GM18858 (cell line): ENCODE results near the gene RNF175.

Experiments used
- ATAC-seq: cut with Tn5 transposase; IDR thresholded peaks from one replicate; pipeline ENCODE4 v1.9.1; 2021; ENCODE audit not compliant: unreplicated experiment

RNF175 gene

DNA sequence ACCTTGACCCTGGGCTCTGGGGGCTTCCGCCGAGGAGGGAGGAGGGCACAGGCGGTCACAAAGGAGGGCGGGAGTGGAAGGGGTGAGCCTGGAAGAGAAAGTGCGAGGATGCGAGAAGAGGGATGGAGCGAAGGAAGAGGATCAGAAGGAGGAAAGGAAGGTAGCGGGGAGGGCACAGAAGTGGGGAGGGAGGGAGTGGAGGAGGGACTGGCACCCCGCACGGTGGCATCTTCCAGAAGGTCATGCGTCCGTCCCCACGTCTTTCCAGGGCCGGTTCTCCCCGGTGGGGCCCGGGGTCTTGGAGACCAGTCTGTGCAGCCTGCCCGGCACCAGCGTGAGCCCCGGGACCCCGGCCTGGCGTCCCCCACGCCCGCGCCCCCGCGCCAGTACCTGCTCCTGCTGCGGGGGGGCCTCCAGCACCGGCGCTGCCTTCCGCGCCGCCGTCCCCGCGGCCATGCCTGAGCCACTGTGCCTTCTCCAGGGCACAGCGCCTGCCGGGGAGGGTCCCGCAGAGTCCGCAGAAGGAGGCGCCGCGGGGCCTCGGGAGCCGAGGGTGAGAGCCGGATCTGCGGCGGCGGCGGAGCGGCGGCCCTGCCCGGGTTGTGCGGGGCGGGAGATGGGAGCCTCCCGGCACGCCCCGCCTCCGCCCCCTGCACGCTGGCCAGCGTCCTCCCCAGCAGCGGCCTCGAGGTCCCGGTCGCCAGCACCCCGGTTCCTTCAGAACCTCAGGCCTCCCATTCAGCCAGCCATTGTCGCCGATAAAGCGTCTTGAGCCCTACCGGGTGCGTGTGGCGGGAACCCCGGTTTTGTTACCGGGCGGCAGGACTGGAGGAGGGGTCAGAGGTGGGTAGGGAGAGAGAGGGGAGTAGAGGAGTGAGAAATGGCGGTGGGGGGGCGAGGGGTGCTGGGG, at the start of gene RNF175:
RNF175 (minus strand) TSS at position 618 of the 910 bp plus-strand sequence; CDS start at position 456, 162 bp downstream.
- no peak for ATAC-seq

DNA sequence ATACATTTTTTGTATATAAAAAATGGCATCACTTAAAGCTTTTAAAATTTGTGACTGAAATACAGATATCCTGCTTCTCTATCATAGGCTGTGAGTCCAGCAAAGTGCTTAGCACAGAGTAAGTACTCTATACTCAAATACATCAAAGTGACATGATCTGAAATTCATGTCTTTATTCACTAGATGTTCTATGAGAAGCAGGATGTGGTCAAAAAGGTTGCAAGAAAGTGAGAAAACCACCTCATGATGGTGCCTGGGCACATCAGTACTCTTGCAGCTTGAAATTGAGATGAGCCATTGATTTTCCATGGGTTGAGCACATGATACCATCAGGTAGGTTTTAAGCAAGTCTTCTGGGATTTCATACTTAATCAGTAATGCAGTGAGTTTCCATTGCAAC, 49.5 kb upstream of the RNF175 start:
- ATAC-seq = peak; percentile 73

GRCh38 chr4:153808175-153808574, 48.4 kb upstream of the RNF175 start:
- ATAC-seq = no peak

- no peak for ATAC-seq
Measured at GRCh38 chr4:153806073-153806472, 46.2 kb upstream of the RNF175 start.

GRCh38 chr4:153804722-153805121, 44.9 kb upstream of the RNF175 start:
- no peak for ATAC-seq

DNA sequence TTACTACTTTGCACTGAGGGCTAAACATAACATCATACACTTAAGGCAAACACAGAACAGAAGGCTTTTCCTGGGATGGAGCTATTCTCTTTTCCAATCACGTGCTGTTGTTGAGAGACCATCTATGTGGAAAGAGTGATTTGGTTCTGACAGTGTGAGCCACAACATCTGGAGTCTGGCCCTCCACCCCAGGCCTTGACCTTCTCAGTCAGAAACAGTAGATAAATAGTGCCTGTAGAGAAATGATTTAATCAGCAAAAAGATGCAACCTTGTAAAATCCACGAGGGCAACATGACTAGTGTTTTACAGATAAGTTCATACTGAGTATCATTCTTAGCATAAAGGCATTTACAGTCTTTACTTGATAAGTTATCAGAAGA, 39.9 kb upstream of the RNF175 start:
- no peak for ATAC-seq

DNA sequence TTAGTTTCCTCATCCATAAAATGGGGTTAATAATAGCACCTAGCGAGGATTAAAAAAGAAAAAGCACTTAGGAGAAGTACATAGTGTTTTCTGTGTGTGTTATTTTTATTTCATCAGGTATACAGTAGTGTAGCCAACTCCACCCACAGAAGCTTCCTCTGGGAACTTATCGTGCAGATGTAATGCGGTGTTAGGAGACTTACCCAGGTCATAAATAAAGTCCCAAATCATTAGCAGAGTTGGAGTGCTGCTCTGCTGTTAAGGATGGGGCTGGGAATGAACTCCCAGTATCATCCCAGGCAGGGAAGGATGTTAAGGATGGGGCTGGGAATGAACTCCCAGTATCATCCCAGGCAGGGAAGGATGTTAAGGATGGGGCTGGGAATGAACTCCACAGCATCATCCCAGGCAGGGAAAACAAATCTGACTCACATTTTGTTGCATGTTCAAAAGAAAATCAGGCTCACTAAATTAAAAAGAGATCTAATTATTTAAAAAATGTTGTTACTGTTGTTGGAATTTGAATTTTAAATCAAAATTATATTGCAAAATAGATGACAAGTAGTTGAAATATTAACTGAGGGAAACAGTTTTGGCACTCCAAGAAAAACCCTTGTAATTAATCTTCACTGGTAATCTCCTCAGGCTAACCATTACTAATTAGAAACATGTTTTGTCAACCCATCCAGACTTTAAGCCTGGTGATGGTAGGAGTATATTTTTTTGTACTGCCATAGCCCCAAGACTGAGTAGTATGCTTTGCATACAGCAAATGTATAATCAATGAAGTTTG, 39.3 kb upstream of the RNF175 start:
- no peak for ATAC-seq

DNA sequence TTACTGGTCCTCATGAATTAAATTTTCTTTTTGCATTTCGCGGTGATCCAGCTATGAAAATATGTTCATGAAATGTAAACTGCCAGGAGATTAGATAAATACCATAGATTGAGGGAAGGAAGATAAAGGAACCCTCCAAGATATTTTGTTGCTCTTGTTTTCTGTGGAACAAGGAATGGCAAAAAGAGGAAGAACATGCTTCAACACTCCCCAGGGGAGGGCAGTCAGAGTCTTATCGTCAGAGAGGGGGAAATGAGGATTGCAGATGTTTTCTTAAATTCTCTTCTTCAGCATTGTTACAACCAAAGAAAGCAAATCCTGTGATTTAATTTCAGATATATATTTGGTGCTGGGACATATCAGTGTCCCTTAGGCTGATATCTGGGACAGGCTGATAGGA, 38.6 kb upstream of the RNF175 start:
- no peak for ATAC-seq

GRCh38 chr4:153794006-153794405, 34.2 kb upstream of the RNF175 start:
- no peak for ATAC-seq

DNA sequence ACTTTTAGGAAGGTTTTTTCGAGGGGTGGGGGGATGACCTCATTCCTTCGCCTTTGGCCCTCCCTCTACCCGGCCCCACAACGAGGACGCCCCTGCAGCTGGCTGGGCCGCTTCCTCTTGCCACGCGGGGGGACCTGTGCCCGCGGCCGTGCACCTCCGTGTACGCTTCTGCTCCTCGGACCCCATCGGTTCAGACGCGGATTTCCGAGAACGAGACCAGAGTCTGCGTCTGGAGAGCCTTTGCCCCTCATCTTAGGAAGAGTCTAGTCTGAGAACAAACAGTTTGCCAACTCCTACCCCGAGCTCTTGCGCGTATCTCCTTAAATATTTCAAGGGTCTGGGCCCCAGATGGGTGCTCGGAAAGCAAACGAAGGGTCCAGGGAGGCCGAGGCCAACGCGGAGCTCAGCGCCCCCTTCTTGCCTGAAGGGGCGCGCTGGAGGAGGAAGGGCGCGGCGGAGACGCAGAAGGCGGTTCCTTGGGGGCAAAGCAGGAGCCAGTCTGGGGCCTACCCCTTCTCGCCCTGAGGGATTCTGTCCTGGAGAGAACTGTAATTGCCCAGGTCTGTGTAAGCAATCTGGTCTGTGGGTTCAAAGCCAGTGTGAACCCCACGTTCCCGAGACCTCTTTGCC, 32.9 kb upstream of the RNF175 start:
- no peak for ATAC-seq

DNA sequence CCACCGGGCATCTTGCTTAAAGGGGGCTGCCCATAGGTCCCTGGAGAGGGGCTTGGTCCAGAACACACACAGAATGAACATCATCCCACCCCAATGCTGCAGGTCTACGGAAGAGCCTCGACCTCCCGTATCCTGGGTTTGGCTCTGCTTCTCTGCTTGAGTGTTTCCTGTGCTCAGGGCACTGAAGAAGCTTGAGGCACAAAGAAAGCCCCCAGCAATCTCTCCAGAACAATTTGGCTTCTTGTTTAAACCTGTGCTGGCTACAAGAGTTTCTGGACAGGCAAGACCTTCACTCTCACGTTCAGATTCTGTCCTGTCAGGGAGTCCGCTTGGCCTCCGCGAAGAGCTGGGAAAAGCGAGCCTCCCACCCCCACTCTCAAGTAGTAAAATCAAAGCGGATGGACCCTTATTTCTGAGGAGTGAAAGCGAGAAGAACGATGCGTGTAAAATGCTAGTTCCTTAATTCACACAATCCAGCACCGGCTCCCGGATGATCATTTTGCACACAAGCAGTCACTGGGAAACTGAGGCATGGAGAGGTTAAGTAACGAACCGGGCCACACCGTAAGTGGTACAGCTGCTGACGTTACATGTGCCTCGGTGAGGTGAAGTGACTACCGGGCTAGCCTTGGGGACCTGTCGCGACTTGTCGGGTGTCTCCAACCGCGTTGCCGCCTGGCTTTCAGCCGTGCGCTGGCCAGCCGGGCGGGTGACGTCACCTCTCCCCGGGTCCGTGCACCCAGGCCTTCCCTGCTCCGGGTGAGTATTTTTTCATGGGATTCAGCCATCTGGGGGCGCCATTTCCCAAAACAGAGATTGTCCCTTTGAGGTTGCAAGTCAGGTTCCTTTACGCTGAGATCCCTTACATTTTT, 32.2 kb upstream of the RNF175 start:
- ATAC-seq = no peak

- no peak for ATAC-seq
Measured at GRCh38 chr4:153790962-153791551, 31.2 kb upstream of the RNF175 start.

DNA sequence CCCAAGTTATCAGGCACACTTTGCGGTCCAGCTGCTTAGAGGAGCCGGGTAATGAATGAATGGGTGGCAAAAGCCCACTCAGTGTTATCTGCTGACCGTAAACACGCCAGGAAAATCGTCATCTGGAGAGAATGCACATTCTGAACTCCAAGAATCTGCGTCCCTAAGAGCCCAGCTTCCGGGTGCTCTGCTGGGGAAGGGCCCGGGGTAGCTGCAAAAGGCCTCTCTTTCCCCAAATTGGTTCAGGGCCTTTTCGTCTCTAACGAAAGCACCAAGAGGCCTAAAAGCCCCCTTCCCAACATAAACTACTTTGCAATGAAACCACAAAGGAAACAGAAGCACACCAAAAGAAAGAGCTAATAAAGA, 30.7 kb upstream of the RNF175 start:
- no peak for ATAC-seq

- ATAC-seq = no peak
Measured at GRCh38 chr4:153789741-153790499, 30.1 kb upstream of the RNF175 start.

GRCh38 chr4:153788413-153789276, 28.8 kb upstream of the RNF175 start, which contains the start of gene SFRP2:
Gene SFRP2 (minus strand): TSS chr4:153789083. CDS start chr4:153788835, 248 bp downstream.
- ATAC-seq = no peak

DNA sequence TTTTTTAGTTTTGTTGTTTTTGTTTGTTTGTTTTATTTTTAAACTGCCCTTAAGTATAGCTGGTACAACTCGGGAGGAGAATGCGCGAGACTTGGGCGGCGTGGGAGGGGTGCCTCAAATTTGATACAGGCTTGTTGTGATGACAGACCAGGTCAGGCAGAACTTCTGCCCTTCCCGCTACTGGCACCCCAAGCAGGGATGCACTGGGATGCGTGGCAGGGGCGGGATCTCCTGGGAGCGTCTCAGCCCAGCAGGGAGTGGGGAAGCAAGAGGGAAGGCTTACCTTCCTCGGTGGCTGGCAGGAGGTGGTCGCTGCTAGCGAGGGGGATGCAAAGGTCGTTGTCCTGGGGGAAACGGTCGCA, 28.2 kb upstream of the RNF175 start:
- ATAC-seq = no peak

- ATAC-seq = no peak
Measured at GRCh38 chr4:153787575-153787974, 27.8 kb upstream of the RNF175 start.

- no peak for ATAC-seq
Measured at GRCh38 chr4:153787061-153787560, 27.3 kb upstream of the RNF175 start.
